HG02840 (cell line): ENCODE data around the gene IFNAR1.

Experiments
- ATAC-seq: cut with Tn5 transposase; IDR thresholded peaks from one replicate; pipeline ENCODE4 v1.9.1; 2021; ENCODE audit warnings: mild to moderate bottlenecking, moderate library complexity, moderate number of reproducible peaks; ENCODE audit not compliant: unreplicated experiment, low FRiP score

The IFNAR1 gene

DNA sequence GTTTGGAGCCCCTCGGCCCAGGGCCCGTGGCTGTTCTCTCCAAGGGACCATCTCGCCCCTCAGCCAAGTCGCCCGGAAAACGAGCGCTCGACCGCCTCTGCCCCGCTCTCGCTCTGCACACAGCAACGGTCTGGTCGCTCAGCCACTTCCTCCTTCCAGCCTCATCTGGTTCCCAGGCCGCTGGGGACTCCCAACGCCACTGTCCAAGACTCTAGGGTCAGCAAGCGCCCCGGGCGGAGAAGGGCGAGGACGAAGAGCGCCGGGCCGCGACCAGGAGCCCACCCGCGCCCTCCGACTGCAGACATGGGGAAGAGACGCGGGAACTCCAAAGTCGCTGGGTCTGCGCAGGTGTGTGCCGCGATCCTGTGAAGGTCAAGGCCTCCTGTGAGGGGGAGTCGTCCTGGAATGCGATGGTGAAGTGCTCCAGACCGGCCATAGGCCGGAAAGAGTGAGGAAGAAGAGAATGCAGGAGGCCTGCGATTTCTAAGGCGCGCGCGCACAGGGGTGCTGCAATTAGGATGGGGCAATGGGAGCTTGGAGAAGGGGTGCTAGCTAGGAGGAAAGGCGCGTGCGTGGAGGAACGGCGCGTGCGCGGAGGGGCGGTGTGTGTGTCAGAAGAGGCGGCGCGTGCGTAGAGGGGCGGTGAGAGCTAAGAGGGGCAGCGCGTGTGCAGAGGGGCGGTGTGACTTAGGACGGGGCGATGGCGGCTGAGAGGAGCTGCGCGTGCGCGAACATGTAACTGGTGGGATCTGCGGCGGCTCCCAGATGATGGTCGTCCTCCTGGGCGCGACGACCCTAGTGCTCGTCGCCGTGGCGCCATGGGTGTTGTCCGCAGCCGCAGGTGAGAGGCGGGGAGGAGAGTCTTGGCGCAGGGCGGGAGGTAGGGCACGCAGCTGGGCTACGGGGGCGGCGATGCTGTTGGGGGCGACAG lies at the start of gene IFNAR1:
TSS of gene IFNAR1 (plus strand) at position 680 of the 931 bp plus-strand sequence. CDS start at position 766, 86 bp downstream.
- peak; percentile 91 for ATAC-seq

DNA sequence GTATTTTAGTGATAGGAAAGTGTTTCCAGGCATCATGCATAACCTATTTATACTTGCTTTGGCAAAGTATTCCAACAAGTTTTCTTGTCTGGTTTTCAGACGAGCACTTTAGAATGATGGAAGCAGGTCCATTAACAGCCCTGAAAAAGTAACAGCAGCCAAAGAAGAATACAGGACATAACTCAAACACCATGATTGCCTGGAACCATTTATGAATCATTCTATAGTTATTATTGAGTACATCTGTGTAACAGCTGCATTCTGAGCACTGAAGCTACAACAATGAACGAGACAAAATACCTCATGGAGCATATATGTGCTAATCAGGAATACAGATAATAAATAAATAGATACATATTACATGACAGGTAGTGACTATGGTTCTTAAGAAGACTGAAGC lies 46.0 kb upstream of the IFNAR1 start:
- ATAC-seq, result no peak

DNA sequence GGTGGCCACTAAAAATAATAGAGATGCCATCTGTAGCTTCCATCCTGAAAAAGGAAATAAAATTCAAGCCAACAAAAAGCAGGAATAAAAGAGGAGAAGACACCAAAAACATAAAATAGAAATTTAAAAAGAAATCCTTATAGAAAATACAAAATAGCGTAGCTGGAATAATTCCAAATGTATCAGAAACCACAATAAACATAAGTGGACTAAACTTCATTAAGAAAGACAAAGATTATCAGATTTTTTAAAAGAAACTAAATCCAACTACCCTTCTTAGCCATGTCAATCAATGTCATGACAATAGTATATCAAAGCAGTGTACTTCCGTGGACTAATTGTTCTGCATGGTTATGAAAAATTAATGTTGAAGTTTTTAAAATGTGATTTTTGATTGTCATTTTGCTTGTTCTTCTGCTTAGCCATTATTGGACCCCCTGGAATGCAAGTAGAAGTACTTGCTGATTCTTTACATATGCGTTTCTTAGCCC lies 45.4 kb upstream of the IFNAR1 start:
- ATAC-seq, result no peak

DNA sequence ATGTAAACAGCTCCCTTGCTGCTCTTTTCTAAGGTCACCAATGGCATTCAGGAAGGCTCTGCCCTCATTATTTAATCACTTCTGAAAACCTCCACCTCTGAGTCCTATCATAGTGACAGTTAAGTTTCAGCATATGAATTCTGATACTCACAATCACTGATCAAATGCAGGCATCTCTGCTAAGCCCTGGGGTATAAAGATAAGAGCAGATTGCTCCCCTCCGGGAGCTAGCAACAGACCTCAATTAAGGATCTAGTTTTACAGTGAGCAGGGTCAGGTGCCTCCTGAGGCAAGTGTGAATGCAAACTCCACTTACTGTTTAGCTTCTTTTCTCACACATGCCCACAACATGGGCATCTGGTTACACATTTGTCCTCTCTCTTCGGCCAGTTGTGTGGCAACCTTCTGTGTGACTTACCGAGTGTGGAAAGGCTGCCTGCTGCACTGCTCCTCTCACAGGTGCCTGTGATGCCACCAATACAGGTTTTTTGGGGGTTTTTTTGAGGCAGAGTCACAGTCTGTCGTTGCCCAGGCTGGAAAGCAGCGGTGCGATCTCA lies 43.6 kb upstream of the IFNAR1 start:
- ATAC-seq, result no peak

DNA sequence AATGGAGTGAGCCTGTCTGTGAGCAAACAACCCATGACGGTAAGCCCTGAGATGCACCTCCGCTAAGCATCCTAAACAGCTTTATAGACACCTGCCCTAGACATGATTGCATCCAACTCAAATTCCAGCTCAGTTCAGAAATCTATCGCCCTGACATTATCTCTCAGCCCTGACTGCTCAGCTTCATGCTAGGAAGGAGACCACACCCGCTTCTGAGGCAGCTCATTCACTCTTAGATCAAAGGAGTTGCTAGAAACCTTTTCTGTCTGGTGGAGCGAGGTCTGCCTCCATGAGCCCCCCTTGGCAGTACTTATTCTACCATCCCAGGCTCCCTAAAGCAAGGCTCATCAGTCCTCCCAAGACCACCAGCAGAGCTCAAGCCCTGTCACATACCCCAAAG lies 41.6 kb upstream of the IFNAR1 start:
- ATAC-seq, result no peak

DNA sequence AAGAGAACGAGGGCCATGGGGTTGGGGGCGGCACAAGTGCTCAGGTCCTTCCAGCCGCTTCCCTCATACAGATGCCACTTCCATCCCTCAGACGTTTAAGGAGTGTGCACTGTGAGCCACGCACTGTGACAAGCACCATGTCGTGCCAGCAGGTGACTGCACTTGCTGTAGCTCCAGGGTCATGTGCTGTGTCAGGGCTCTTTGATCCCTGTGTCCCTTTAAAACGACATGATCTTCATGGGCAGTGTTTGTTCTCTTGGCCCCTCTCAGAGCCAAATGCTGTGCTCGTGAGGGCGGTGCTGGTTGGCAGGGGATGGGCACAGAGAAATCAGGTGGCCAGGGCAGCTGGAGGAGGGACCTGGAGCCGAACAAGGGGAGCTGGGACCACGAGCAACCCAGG lies 38.7 kb upstream of the IFNAR1 start:
- no peak for ATAC-seq

DNA sequence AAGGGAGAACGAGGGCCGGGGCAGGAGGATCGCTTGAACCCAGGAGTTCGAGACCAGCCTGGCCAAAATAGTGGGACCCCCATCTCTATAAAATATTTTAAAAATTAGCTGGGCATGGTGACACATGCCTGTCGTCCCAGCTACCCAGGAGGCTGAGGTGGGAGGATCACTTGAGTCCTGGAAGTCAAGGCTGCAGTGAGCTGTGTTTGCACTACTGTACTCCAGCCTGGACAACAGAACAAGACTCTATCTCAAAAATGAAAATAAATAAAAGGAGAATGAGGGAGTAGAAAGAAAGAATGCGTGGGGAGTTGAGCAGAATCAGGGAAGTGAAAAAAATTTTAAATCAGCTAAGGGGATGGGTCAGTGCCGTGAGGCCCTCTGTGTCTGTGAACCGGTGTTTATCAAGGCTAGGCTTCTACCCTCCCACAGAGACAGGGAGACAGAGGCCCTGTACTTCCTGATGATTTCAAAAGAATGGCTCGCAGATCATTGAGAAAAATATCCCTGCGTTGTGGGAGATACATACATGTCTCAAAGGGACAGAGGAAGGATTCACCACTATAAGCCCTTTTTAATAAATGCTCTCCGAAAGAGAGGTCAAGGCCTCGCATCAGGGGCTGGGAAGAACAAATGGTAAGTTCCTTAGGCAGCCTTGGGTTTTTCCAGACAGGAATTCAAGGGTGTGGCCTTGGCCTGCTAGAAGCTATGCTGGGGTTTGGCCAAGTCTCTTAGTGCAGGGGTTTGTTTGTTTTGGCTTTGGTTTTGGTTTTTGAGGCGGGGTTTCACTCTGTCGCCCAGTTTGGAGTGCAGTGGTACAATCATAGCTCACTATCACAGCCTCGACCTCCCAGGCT lies 37.9 kb upstream of the IFNAR1 start:
- ATAC-seq, result no peak

DNA sequence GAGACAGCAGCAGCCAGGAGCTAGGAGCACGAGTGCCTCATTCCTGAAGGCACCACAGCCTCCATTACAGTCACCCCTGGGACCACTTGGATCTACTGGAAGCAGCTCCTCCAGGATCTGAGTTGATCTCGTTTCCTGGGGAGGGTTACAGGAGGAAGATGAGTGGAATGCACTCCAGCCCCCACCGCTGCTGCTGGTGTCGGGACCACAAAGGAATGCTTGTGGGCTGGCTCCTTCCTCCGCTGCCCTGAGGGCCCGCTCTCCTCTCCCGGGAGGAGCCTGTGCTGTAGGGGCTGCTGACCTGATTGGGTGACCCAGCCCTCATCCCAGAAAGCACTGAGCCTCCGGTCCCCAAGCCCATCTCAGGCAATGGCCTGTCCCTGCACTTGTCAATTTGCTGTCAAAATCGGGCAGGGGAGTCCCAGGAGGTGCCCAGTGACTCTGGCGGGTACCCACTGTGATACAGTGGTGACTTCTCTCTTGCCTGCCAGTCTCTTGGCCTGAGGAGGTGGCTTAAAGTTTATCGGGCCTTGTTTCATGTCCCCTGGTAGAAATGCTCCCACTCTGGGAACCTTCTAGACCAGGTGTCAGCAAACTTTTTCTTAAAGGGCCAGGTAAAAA lies 35.5 kb upstream of the IFNAR1 start:
- ATAC-seq, result no peak

DNA sequence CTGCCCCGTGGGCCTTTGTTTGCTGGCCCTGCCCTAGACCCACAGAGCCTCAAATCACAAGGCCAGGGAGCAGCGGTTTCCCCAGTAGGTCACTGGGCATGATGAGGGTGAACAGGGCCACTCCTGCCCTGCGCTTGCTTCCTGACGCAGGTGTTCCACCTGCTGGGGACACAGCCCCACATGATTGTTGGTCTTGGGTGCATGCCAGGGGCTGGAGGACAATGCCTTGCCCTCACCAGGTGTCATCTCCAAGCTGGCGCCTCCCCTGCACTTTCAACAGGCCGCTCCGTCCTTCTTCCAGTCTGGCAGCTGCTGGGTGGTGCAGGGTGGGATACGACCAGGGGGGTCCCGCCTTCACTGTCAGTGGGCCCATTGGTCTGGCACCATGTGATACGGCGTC lies 34.3 kb upstream of the IFNAR1 start:
- no peak for ATAC-seq

DNA sequence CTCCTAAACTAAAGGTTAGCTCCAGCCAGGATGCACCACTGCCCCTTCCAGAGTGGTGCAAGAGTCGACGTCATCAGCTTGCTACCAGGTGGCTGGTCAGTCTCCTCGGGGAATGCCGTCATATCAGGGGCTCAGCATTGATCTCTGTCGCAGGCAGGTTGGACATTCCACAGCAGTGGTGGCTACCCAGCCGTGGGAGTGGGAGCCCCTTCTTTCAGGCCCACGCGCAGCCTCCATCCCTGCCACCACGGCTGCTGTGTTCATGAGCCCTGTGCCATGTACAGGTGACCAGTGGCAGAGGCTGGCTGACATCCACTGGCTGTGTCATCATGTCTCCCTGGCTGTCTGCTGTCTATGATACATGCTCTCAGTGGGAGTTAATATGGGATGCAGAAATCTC lies 33.1 kb upstream of the IFNAR1 start:
- no peak for ATAC-seq

DNA sequence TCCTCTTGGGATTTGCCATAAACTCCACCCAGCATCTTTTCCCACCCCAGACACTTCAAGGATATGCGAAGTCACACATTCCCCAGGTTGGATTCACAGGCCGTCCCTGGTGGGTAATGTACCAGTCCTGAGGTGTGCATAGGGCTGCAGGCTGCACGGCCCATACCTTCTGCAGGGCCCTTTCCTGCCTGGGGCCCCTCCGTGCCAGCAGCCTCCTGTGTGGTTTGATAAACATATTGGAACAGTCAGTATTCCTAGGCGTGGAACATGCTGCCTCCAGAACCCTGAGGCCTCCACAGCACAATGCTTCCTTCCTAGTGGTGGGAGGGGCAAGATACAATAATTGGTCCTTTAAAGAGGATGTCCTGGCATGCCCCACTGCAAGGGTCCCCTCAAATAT lies 32.0 kb upstream of the IFNAR1 start:
- ATAC-seq, result no peak

DNA sequence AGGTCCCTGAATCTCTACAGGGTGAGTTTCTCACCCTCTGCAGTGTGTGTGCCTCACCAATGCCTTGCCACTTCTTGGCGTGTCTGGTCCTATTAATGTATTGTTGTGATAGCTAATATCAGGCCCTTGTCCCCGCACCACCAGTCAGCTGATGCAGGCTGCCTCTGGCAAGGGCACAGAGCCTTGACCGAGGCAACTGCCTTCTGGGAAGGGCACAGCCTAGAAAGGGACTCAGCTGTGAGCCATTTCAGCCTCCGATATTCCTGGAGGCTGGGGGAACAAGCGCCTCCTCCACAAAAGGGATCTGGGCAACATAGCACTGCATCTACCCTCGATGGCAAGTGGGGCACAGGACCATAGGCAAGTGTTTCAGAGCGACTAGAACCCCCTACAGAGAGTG lies 31.6 kb upstream of the IFNAR1 start:
- no peak for ATAC-seq

DNA sequence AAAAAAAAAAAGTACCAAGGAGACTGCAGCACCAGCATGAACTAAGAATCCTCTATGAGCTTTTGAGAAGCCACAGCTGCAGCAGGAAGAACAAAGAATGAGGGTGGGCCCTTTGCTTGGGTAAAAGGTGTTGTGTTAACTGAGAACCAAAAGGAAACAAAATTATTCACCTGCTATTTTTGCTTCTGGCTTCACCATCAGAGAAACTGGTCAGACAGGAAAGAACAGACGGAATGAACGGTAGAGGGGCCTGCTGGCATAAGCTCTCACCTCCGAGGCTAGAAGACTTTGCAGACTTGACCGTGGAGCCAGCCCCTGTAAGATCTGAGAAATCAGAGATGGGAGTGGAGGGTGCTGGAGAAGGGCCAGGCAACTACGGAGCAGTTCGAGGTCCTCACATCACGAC lies 31.0 kb upstream of the IFNAR1 start:
- no peak for ATAC-seq

DNA sequence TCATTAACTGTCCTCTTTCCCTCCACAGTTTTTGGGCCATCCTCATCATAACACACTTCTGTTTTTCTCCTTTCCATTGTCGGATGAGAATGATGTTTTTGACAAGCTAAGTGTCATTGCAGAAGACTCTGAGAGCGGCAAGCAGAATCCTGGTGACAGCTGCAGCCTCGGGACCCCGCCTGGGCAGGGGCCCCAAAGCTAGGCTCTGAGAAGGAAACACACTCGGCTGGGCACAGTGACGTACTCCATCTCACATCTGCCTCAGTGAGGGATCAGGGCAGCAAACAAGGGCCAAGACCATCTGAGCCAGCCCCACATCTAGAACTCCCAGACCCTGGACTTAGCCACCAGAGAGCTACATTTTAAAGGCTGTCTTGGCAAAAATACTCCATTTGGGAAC lies 28.6 kb upstream of the IFNAR1 start:
- no peak for ATAC-seq

DNA sequence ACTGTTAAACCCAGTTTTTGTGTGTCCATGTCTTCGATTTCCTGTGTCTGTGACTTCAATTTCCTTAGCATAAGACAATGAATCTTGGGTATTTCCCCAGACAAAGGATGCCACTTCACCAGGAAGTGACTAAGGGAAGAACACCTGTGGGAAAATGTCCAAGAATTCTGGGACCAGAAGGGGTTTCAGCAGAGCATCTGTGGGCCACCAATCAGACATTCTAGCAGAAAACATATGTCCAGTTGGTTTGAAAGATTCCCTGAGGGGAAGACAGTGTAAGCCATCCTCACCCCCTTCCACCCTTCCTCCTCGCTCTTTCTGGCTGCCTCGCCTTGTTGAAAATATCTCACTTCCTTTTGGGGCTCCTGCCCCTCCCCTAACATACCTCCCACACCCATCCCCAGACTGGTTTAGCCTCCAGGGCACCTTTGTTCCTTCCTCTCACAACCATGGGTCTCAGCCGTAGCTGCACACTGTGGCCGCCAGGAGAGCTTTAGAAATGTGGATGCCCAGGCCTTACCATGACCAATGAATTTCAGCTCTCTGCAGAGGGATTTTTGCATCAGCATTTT lies 25.5 kb upstream of the IFNAR1 start:
- ATAC-seq, result peak; percentile 58

DNA sequence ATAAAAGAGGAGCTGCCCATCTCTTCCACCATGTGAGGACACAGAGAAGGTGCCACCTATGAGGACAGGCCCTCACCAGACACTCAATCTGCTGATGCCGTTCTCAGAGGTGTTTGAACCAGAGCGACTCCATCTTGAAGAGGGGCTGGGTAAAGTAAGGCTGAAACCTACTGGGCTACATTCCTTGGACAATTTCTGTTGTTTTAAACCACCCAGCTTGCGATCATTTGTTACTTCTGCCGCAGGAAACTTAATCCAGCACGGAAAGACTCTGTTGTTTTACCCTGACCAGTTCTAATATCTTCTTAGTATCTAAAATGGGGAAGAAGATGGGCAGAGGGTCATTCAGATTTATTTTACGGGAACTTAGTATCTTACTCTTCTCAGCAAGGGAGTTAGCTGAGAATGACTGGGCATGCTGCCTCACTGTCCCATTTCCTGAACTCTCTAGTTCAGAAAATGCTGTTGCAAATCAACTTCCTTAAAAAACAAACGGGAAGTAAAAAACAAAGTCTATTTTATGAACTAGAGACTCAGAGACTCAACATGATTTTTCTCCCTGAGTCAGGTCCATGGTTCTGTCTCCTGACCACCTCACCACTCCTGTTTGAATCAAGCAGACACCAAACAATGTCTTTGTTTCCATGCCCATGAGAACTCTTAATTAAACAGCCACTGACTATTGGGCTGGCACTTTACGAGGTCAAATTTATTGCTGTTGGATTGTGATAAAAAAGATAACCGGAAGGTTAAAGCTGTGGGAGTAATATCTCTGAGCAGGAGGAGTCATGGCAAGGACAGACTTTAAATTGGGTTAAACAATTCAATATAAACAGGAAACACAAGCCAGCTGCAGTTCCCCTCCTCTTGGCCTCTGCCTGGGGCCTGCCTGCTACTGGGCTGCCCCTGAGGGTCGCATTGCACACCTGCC lies 23.8 kb upstream of the IFNAR1 start:
- ATAC-seq, result no peak

DNA sequence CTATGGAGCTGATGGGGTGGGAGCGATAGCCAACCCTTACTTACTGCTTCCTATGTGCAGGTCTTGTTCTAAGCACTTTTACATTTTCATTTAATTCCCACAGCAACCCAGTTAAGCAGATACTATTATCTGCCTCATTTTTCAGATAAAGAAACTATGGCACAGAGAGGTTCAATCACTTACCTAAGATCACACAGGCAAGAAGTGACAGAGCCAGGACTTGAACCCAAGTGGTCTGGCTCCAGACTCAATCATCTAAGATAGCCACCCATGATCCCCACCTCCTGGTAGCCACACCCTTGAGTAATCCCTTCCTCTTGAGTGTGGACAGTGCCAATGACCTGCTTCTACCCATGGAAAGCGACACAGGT lies 23.2 kb upstream of the IFNAR1 start:
- ATAC-seq, result no peak

DNA sequence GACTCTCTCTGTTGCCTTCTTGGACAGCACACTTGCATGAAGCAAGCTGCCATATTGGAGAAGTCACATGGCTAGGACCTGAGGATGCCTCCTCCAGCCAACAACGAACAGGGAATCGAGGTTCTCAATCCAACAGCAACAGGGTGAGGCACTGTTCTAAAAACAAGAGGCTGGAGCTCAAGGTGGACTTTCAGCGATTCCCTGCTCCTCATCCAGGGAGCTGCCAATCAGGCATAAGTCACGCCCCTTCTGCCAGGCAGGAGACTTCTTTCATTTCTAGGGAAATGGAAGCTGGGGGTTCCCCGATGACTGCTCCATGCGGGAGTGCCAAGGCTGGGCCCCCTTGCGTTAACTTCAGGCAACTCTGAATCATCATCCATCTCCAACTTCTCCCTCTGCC lies 22.7 kb upstream of the IFNAR1 start:
- ATAC-seq, result no peak

DNA sequence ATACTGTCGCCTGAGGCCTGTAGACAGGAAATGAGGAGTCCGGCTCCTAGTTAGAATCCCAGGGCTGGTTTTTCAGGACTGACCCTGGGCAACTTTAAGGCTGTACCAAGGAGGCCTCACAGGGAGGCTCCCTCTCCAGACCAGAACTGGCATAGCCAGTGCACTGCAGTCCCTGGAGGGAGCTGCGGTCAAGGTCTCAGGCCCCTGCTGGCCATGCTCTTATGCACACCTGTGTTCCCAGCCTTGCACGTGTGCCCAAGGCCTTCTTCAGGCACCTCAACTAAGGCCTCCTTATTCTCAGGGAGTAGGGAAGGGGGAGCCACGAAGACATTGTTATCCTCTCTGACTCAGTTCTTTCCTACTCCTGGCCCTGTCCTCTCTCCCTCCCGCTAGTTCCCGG lies 22.0 kb upstream of the IFNAR1 start:
- ATAC-seq, result no peak
